ENCODE data around the gene STARD5. TPM values are rescaled to one million over a fixed set of nuclear protein-coding genes. Genes with fewer than 3 reads are reported as not detected.

Gene STARD5
- total and polyA plus RNA-seq, 2 of the 4 experiments (the other 2 are of a cell fraction), result 5.0 to 22.8 TPM

GRCh38 chr15:81327516-81327915, 3.6 kb upstream of the STARD5 start:
- peaks cover 25% of the 10 kb centered on the region for H3K4me1 ChIP-seq (ENCODE audit: control insufficient read depth, insufficient read depth, low read length)
- no peak overlapping the region for H3K56ac ChIP-seq (ENCODE audit: extremely low read depth, insufficient read depth, low read length)
- no peak overlapping the region for H4K5ac ChIP-seq (ENCODE audit: low read depth, low read length)
- TF ChIP-seq NFE2L2 (IDR thresholded peaks at IDR 0.05; ENCODE audit: low read depth, low read length), result no peak
- peak; percentile 89 for TF ChIP-seq CEBPB (IDR thresholded peaks at IDR 0.05; ENCODE audit: low read depth, low read length)
- no peak for TF ChIP-seq POLR2A (IDR thresholded peaks at IDR 0.05; ENCODE audit: low read depth, low read length)
- no peak for TF ChIP-seq MXI1 (IDR thresholded peaks at IDR 0.05; ENCODE audit: borderline replicate concordance, low read depth, low read length)
- TF ChIP-seq MAFK (IDR thresholded peaks at IDR 0.05; ENCODE audit: low read depth, low read length), result peak; percentile 50; the same call in 1 of the 2 replicates
- TF ChIP-seq CTCF (conservative IDR thresholded peaks at IDR 0.05; ENCODE audit: low read depth, low read length), result no peak
- TF ChIP-seq RAD21 (IDR thresholded peaks at IDR 0.05; ENCODE audit: low read length), result no peak
- H3K9me3 ChIP-seq (ENCODE audit: control insufficient read depth, insufficient read depth, low read length), result no peaks in the 10 kb centered on the region
- peaks cover 13 to 34% of the 10 kb centered on the region in 2 experiments for H3K79me1 ChIP-seq (ENCODE audit: low read depth in 1 of 2, low read length in 2 of 2)
- no peak overlapping the region for H2AK9ac ChIP-seq (replicated peaks; ENCODE audit: low read depth, low read length, poor library complexity)
- ChIA-PET POLR2A (ENCODE audit: unreplicated experiment) (interaction anchor here (0.6 kb wide), 1 partner anchor 64 kb away, joined by 6 read pairs; no protein-coding TSS in a partner anchor), CTCF (interaction anchor here (0.7 to 2.2 kb wide), 3 partner anchors 9 to 52 kb away, joined by 3 to 8 read pairs (median 4); no protein-coding TSS in a partner anchor)
- H3K4me3 ChIP-seq (ENCODE audit: insufficient read depth, low read depth, low read length), result no peak overlapping the region
- DNase-seq, result peak; percentile 91
- H4K8ac ChIP-seq (ENCODE audit: low read depth in 2 of 2, low read length in 2 of 2), result peak overlapping the region in 1 of 2 experiments; percentile 49; a peak in 2 of 4 replicates
- H4K20me1 ChIP-seq (ENCODE audit: insufficient read depth, low read length), result no peaks in the 10 kb centered on the region
- in situ Hi-C loops (cut with MboI; ENCODE audit: low sequenced_read_pairs) (no loop called here), dilution Hi-C loops (cut with HindIII; ENCODE audit: low sequenced_read_pairs, unreplicated experiment) (no loop called here), intact Hi-C loops (cut with micrococcal nuclease) (loop anchor here (5.0 kb wide), 1 partner anchor 60 kb away; no protein-coding TSS in a partner anchor)
- H3K4ac ChIP-seq (ENCODE audit: low read depth, low read length), result peak overlapping the region; percentile 66; the same call in 1 of the 2 replicates
- peak overlapping the region; percentile 49; the same call in 1 of the 2 replicates for H4K91ac ChIP-seq (ENCODE audit: insufficient read depth, low read depth, low read length)
- H3K18ac ChIP-seq (ENCODE audit: low read depth, low read length), result peak overlapping the region; percentile 77
- H3K27ac ChIP-seq (ENCODE audit: insufficient read depth, low read length), result peak overlapping the region; percentile 86; the same call in 1 of the 2 replicates
- H3K9me1 ChIP-seq (ENCODE audit: insufficient read depth, low read length), result peaks cover 21% of the 10 kb centered on the region
- 0% methylated on average over 1 of the region's 3 CpGs; no CpG with 5 or more reads in 1 of the 2 experiments for WGBS, 2 experiments (ENCODE audit: extremely low coverage in 2 of 2, insufficient read length in 1 of 2)
- H2BK120ac ChIP-seq (ENCODE audit: low read depth, low read length), result peak overlapping the region; percentile 90
- H3K23ac ChIP-seq (ENCODE audit: low read depth, low read length), result no peak overlapping the region; the same call in 1 of the 2 replicates
- no peaks in the 10 kb centered on the region for H3K27me3 ChIP-seq (ENCODE audit: control insufficient read depth, insufficient read depth, low read length)
- peak overlapping the region; percentile 70; the same call in 1 of the 2 replicates for H2BK20ac ChIP-seq (ENCODE audit: low read depth, low read length)
- H3K4me2 ChIP-seq (ENCODE audit: low read depth, low read length), result peak overlapping the region; percentile 62; the same call in 1 of the 2 replicates
- 0 out of 3 replicates have a peak overlapping the region, but pooled peaks have one; percentile 0 for H2BK15ac ChIP-seq (ENCODE audit: low read depth, low read length)
- no peak overlapping the region for H3K14ac ChIP-seq (replicated peaks; ENCODE audit: low read depth, low read length)
- ATAC-seq (ENCODE audit: low read depth), result peak; percentile 41
- no peaks in the 10 kb centered on the region for H3K36me3 ChIP-seq (ENCODE audit: control insufficient read depth, insufficient read depth, low read length)
- H3K9ac ChIP-seq (ENCODE audit: low read depth, low read length), result no peak overlapping the region
- H2AFZ ChIP-seq (replicated peaks; ENCODE audit: low read length, poor library complexity), result no peak overlapping the region
- peak overlapping the region; percentile 95 for H2BK5ac ChIP-seq (ENCODE audit: low read depth, low read length, poor library complexity, severe bottlenecking)
- no TSS peak for BruUV-seq (replicated peaks)
- H2AK5ac ChIP-seq (ENCODE audit: low read depth, low read length), result no peak overlapping the region

Measured in IMR-90 (cell line).